IMR-90 (cell line): ENCODE data around the gene MAGI2. TPM values are rescaled to one million over a fixed set of nuclear protein-coding genes. Genes with fewer than 3 reads are reported as not detected.

Experiments
- ATAC-seq: fragments of 200-7000 bp; cut with Tn5 transposase; 2 replicates; pipeline ENCODE4 v1.9.1; 2020; ENCODE audit warnings: low read depth, mild to moderate bottlenecking, moderate library complexity
- BruUV-seq: library from RNA; stranded (reverse); fragments of 400-500 nt; replicated peaks from 2 replicates; lab custom pipeline; 2021; lab: Mats Ljungman, UMichigan
- CTCF ChIA-PET: fragments of 300-600 bp; formaldehyde crosslinking; extraction: SDS; loops from one replicate; lab custom pipeline; 2021; ENCODE audit warnings: antibody characterized with exemption; lab: Yijun Ruan, JAX
- POLR2A ChIA-PET: fragments of 300-600 bp; sonication (Branson Sonifier 250); formaldehyde crosslinking; loops from one replicate; lab custom pipeline; 2022; ENCODE audit warnings: antibody characterized with exemption; ENCODE audit not compliant: unreplicated experiment; lab: Charles Lee
- DNase-seq: peaks from one replicate; pipeline ENCODE4 v3.0.0; 2013
- H2AFZ ChIP-seq: replicated peaks from 2 replicates; pipeline ENCODE3; 2013; ENCODE audit warnings: low read length, mild to moderate bottlenecking; ENCODE audit not compliant: poor library complexity
- H2AK5ac ChIP-seq: 2 replicates; pipeline ENCODE4 v1.6.1; 2013; ENCODE audit warnings: low read depth, low read length, inconsistent platforms
- H2AK9ac ChIP-seq: replicated peaks from 2 replicates; pipeline ENCODE3; 2013; ENCODE audit warnings: mild to moderate bottlenecking, low read depth, low read length, moderate library complexity; ENCODE audit not compliant: poor library complexity
- H2BK120ac ChIP-seq: 2 replicates; pipeline ENCODE4 v1.6.1; 2013; ENCODE audit warnings: low read depth, low read length, inconsistent platforms
- H2BK15ac ChIP-seq: 3 replicates; pipeline ENCODE4 v1.6.1; 2013; ENCODE audit warnings: low read depth, low read length, inconsistent platforms
- H2BK20ac ChIP-seq: 2 replicates; pipeline ENCODE4 v1.6.1; 2013; ENCODE audit warnings: low read depth, mild to moderate bottlenecking, inconsistent platforms, low read length, moderate library complexity
- H2BK5ac ChIP-seq: 2 replicates; pipeline ENCODE4 v1.6.1; 2013; ENCODE audit warnings: mild to moderate bottlenecking, low read depth, low read length, inconsistent platforms; ENCODE audit not compliant: poor library complexity, severe bottlenecking
- H3K14ac ChIP-seq: replicated peaks from 2 replicates; pipeline ENCODE4 v1.6.1; 2013; ENCODE audit warnings: low read depth, low read length, inconsistent platforms
- H3K18ac ChIP-seq: 2 replicates; pipeline ENCODE4 v1.6.1; 2013; ENCODE audit warnings: low read depth, low read length, control low read depth
- H3K23ac ChIP-seq: 2 replicates; pipeline ENCODE4 v1.6.1; 2013; ENCODE audit warnings: low read depth, low read length, inconsistent platforms
- H3K27ac ChIP-seq: 2 replicates; pipeline ENCODE4 v1.5.1; 2013; ENCODE audit warnings: mild to moderate bottlenecking, control low read depth, low read length; ENCODE audit not compliant: insufficient read depth
- H3K27me3 ChIP-seq: 2 replicates; pipeline ENCODE4 v1.6.1; 2013; ENCODE audit warnings: low read length; ENCODE audit not compliant: control insufficient read depth, insufficient read depth
- H3K36me3 ChIP-seq: 2 replicates; pipeline ENCODE4 v1.6.1; 2013; ENCODE audit warnings: low read length, mixed read lengths; ENCODE audit not compliant: control insufficient read depth, insufficient read depth
- H3K4ac ChIP-seq: 2 replicates; pipeline ENCODE4 v1.6.1; 2013; ENCODE audit warnings: low read depth, low read length, inconsistent platforms
- H3K4me1 ChIP-seq: 2 replicates; pipeline ENCODE4 v1.6.1; 2013; ENCODE audit warnings: low read length, mixed read lengths; ENCODE audit not compliant: control insufficient read depth, insufficient read depth
- H3K4me2 ChIP-seq: 2 replicates; pipeline ENCODE4 v1.6.1; 2013; ENCODE audit warnings: low read depth, mild to moderate bottlenecking, control low read depth, low read length, moderate library complexity
- H3K4me3 ChIP-seq: 2 replicates; pipeline ENCODE4 v1.5.1; 2013; ENCODE audit warnings: low read depth, mild to moderate bottlenecking, control low read depth, low read length, moderate library complexity; ENCODE audit not compliant: insufficient read depth
- H3K56ac ChIP-seq: 2 replicates; pipeline ENCODE4 v1.6.1; 2013; ENCODE audit warnings: low read length, inconsistent platforms; ENCODE audit not compliant: insufficient read depth; ENCODE audit errors: extremely low read depth
- H3K79me1 ChIP-seq, 2 experiments: 2 replicates each; pipeline ENCODE4 v1.6.1; 2013; ENCODE audit warnings: low read length in 2 of 2, inconsistent platforms in 1 of 2, low read depth in 1 of 2
- H3K9ac ChIP-seq: 2 replicates; pipeline ENCODE4 v1.6.1; 2013; ENCODE audit warnings: low read depth, low read length, control low read depth
- H3K9me1 ChIP-seq: 2 replicates; pipeline ENCODE4 v1.6.1; 2013; ENCODE audit warnings: low read length, inconsistent platforms; ENCODE audit not compliant: insufficient read depth
- H3K9me3 ChIP-seq: 2 replicates; pipeline ENCODE4 v1.6.1; 2013; ENCODE audit warnings: low read length; ENCODE audit not compliant: control insufficient read depth, insufficient read depth
- H4K20me1 ChIP-seq: 2 replicates; pipeline ENCODE4 v1.6.1; 2013; ENCODE audit warnings: low read length, inconsistent platforms; ENCODE audit not compliant: insufficient read depth
- H4K5ac ChIP-seq: 2 replicates; pipeline ENCODE4 v1.6.1; 2013; ENCODE audit warnings: mild to moderate bottlenecking, low read depth, low read length, control low read depth
- H4K8ac ChIP-seq, 2 experiments: 2 replicates each; pipeline ENCODE4 v1.6.1; 2013; ENCODE audit warnings: low read depth in 2 of 2, low read length in 2 of 2, control low read depth in 1 of 2, inconsistent platforms in 1 of 2
- H4K91ac ChIP-seq: 2 replicates; pipeline ENCODE4 v1.6.1; 2013; ENCODE audit warnings: low read depth, low read length, inconsistent platforms; ENCODE audit not compliant: insufficient read depth
- BHLHE40 ChIP-seq: fragments of 150-350 bp; IDR thresholded peaks from 2 replicates; pipeline ENCODE4 v1.6.1; 2016; ENCODE audit warnings: mild to moderate bottlenecking, low read depth, low read length
- CEBPB ChIP-seq: IDR thresholded peaks from 2 replicates; pipeline ENCODE4 v1.6.1; 2012; ENCODE audit warnings: low read depth, low read length, improper control_type of control experiment
- FOS ChIP-seq: fragments of 150-350 bp; IDR thresholded peaks from 2 replicates; pipeline ENCODE4 v1.6.1; 2016; ENCODE audit warnings: low read depth, low read length
- RAD21 ChIP-seq: IDR thresholded peaks from 2 replicates; pipeline ENCODE4 v1.6.1; 2012; ENCODE audit warnings: low read length, improper control_type of control experiment
- whole genome bisulfite sequencing, 2 experiments: methylation state at CpG; one replicate each; pipeline versions ENCODE4 v1.1.5 to v1.1.7; 2013; ENCODE audit warnings: missing lambda C conversion rate in 2 of 2; ENCODE audit not compliant: insufficient read length in 1 of 2; ENCODE audit errors: extremely low coverage in 2 of 2; 5-methylcytosine and 5-hydroxymethylcytosine counted together
- dilution Hi-C: fragments of 300-500 bp; cut with HindIII; formaldehyde crosslinking; loops from one replicate; pipeline ENCODE4 v1.14.3; 2018; ENCODE audit warnings: low sequenced_read_pairs; ENCODE audit not compliant: unreplicated experiment
- in situ Hi-C: fragments of 300-500 bp; cut with MboI; formaldehyde crosslinking; loops from 3 replicates; pipeline ENCODE4 v1.14.3; 2019; ENCODE audit warnings: low sequenced_read_pairs, inconsistent platforms, mixed read lengths
- intact Hi-C: fragments of 100-400 bp; cut with micrococcal nuclease; formaldehyde crosslinking; loops from 2 replicates; pipeline ENCODE4 v1.10.0; 2022
- polyA plus RNA-seq, 3 experiments: library from polyadenylated mRNA; depleted of rRNA; stranded (reverse); fragments of >200 nt; gene quantifications; 2 replicates each; pipeline ENCODE4 v1.2.3, GENCODE V29; 2012; ENCODE audit warnings: low replicate concordance in 1 of 3
- total RNA-seq: library from RNA; depleted of rRNA; stranded (reverse); fragments of >200 nt; gene quantifications from 2 replicates; pipeline ENCODE4 v1.2.3, GENCODE V29; 2012

Gene MAGI2
- total and polyA plus RNA-seq, 2 of the 4 experiments (the other 2 are of a cell fraction), result 2.5 to 17.9 TPM

DNA sequence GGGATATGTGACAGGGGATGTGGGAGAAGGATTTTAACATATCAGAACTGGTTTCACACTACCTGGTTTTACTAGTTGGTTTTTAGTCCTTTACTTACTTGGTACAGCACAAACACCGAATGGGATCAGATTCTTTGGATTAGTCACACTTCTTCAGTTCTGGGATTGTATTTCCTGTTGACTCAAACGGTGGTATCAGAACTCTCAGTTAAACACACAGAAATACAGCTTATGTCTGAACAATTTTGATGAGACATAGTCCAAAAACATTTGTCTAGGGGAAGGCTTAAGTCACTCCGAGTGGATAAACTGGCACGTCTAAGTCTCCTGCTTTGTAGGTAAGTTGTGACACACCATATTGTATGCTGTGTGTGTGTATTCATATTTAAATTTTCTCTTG, 1174.4 kb downstream of the MAGI2 start:
- no peak overlapping the region for H3K27ac ChIP-seq
- H2AK5ac ChIP-seq, result no peak overlapping the region
- peak; percentile 97 for ATAC-seq
- no peaks in the 10 kb centered on the region for H4K20me1 ChIP-seq
- 0 out of 3 replicates have a peak overlapping the region, but pooled peaks have one; percentile 9 for H2BK15ac ChIP-seq
- no peaks in the 10 kb centered on the region for H3K79me1 ChIP-seq
- H4K8ac ChIP-seq, result 0 out of 4 replicates have a peak overlapping the region, but pooled peaks of 1 of the 2 experiments have one; percentile 29
- H3K56ac ChIP-seq, result no peak overlapping the region
- no peak overlapping the region for H2AK9ac ChIP-seq
- no peak overlapping the region for H3K23ac ChIP-seq
- H2BK5ac ChIP-seq, result peak overlapping the region; percentile 59
- in situ Hi-C loops, result no loop called here
- ChIA-PET POLR2A (no interaction called here), CTCF (interaction anchor here (0.5 to 0.9 kb wide), 3 partner anchors 14 to 361 kb away, joined by 3 to 4 read pairs (median 3); no protein-coding TSS in a partner anchor)
- H3K4me3 ChIP-seq, result no peak overlapping the region
- H3K36me3 ChIP-seq, result no peaks in the 10 kb centered on the region
- peak overlapping the region; percentile 82; the same call in 1 of the 2 replicates for H2BK20ac ChIP-seq
- TF ChIP-seq CEBPB (no peak), BHLHE40 (peak; percentile 11; the same call in 1 of the 2 replicates), FOS (peak; percentile 62), RAD21 (no peak)
- no peak overlapping the region for H4K91ac ChIP-seq
- no peak overlapping the region for H3K4ac ChIP-seq
- WGBS, 2 experiments, result no CpG with 5 or more reads among the region's 4 CpGs
- no peak overlapping the region for H3K18ac ChIP-seq
- intact Hi-C loops, result no loop called here
- H3K27me3 ChIP-seq, result no peaks in the 10 kb centered on the region
- H2BK120ac ChIP-seq, result peak overlapping the region; percentile 87; the same call in 1 of the 2 replicates
- H3K9me3 ChIP-seq, result no peaks in the 10 kb centered on the region
- BruUV-seq, result no TSS peak
- dilution Hi-C loops, result no loop called here
- peak overlapping the region; percentile 34; the same call in 1 of the 2 replicates for H3K4me2 ChIP-seq
- no peak overlapping the region for H2AFZ ChIP-seq
- H3K9ac ChIP-seq, result no peak overlapping the region
- no peak overlapping the region for H3K14ac ChIP-seq
- DNase-seq, result peak; percentile 91
- peaks cover 5% of the 10 kb centered on the region for H3K4me1 ChIP-seq
- no peak overlapping the region for H4K5ac ChIP-seq
- peaks cover 7% of the 10 kb centered on the region for H3K9me1 ChIP-seq
